ENCODE data around the gene SYNE2. TPM values are rescaled to one million over a fixed set of nuclear protein-coding genes. Genes with fewer than 3 reads are reported as not detected.

The SYNE2 gene
- total and polyA plus RNA-seq, 2 donors (not counting 3 experiments of a cell fraction or from before 2014, with no cell fraction given): 16.0 to 53.7 TPM

DNA sequence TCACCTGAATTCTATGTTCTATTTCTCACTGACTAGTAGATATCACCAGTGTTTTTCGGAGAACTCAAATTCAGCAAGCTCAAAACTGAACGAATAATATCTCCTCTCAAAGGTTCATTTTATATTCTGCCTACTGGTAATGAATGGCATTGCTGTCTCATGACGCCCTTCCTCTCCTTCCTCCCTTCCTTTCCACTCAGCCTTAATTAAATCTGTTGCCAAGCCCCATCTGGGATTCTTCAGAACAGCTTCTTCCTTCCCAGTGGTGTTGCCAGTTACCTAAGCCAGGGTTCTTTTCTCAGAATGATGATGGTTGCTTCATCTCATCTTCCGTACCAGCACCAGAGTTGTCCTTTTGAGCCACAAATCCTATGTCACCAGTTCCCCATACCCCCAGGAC, 143.2 kb downstream of the SYNE2 start:
- Histone ChIP-seq H2AFZ (ENCODE audit: low read depth, low read length) (no peak overlapping the region), H3K4me2 (ENCODE audit: insufficient read depth, low read length) (no peak overlapping the region), H3K9me3 (replicated peaks; ENCODE audit: control insufficient read depth, insufficient read depth, low read length) (no peaks in the 10 kb centered on the region), H3K4me3 (replicated peaks in 1 of 3; ENCODE audit: insufficient read depth in 1 of 3, low read depth in 1 of 3, low read length in 3 of 3) (no peak overlapping the region), H3K4me1 (ENCODE audit: control insufficient read depth, extremely low read depth, insufficient read depth, low read length) (peaks cover 5% of the 10 kb centered on the region), H4K20me1 (replicated peaks; ENCODE audit: control insufficient read depth, extremely low read depth, insufficient read depth, low read length) (no peaks in the 10 kb centered on the region), H3K9me1 (replicated peaks; ENCODE audit: control insufficient read depth, extremely low read depth, insufficient read depth, low read length) (no peaks in the 10 kb centered on the region), H3K36me3 (ENCODE audit: control insufficient read depth in 2 of 2, extremely low read depth in 1 of 2, insufficient read depth in 2 of 2, low read length in 2 of 2) (peaks cover 0 to 3% of the 10 kb centered on the region in 2 experiments), H3K9ac (replicated peaks; ENCODE audit: extremely low read depth, insufficient read depth, low read length) (no peak overlapping the region), H3K27me3 (ENCODE audit: control insufficient read depth in 2 of 2, insufficient read depth in 2 of 2, low read length in 2 of 2) (no peaks in the 10 kb centered on the region), H3K79me2 (ENCODE audit: control insufficient read depth, insufficient read depth, low read length) (no peaks in the 10 kb centered on the region), H3K27ac (ENCODE audit: insufficient read depth, low read depth, low read length) (peak overlapping the region; percentile 16)
- TF ChIP-seq JUN (IDR thresholded peaks at IDR 0.05; ENCODE audit: borderline replicate concordance, insufficient read depth, insufficient read length, low read depth) (no peak), MAX (IDR thresholded peaks at IDR 0.05; ENCODE audit: insufficient read depth, insufficient read length) (no peak), POLR2A (IDR thresholded peaks at IDR 0.05; ENCODE audit: low read depth, low read length) (no peak), POLR2AphosphoS5 (IDR thresholded peaks at IDR 0.05; ENCODE audit: insufficient read depth, low read depth, low read length) (no peak), CTCF (IDR thresholded peaks at IDR 0.05; ENCODE audit: extremely low read depth in 1 of 2, insufficient read depth in 1 of 2, low read depth in 1 of 2, low read length in 2 of 2) (no peak), MYC (IDR thresholded peaks at IDR 0.05; ENCODE audit: low read depth, low read length) (no peak), GATA2 (IDR thresholded peaks at IDR 0.05; ENCODE audit: insufficient read depth, insufficient read length, low read depth, low read length) (no peak), FOS (IDR thresholded peaks at IDR 0.05; ENCODE audit: borderline replicate concordance, insufficient read depth, low read length) (no peak), EZH2 (IDR thresholded peaks at IDR 0.05; ENCODE audit: borderline replicate concordance, low read depth, low read length, severe bottlenecking) (no peak)
- DNase-seq (ENCODE audit: low read depth, low spot score) (no peak), FAIRE-seq (no peak)
- dilution Hi-C loops (cut with MboI; ENCODE audit: extremely low pct_ligation_motif_present, low sequenced_read_pairs) (no loop called here), intact Hi-C loops (cut with micrococcal nuclease) (loop anchor here (10.0 kb wide), 2 partner anchors 141 to 191 kb away; partner anchors contain the start of gene SYNE2)
- CTCF ChIA-PET: interaction anchor here (0.8 to 4.2 kb wide), 6 partner anchors 9 to 308 kb away, joined by 3 to 23 read pairs (median 5); partner anchors contain the start of genes ESR2 and SYNE2
- BruUV-seq (replicated peaks): no TSS peak
- POLR2A ChIA-PET: interaction anchor here (0.5 kb wide), 1 partner anchor 122 kb away, joined by 6 read pairs; no protein-coding TSS in a partner anchor

All from endothelial cell of umbilical vein (primary cell).